Neural progenitor cell (in vitro differentiated cells): ENCODE results near the gene VAV1.

Source experiments
- CTCF ChIP-seq: fragments of 200-600 bp; sonication (generic); IDR thresholded peaks from 2 replicates; pipeline ENCODE4 v1.5.1; 2017; ENCODE audit warnings: antibody characterized with exemption, mild to moderate bottlenecking
- EZH2 ChIP-seq: fragments of 200-600 bp; sonication (generic); IDR thresholded peaks from 2 replicates; pipeline ENCODE4 v1.6.1; 2017; ENCODE audit warnings: antibody characterized with exemption, mild to moderate bottlenecking, moderate library complexity
- EZH2phosphoT487 ChIP-seq: fragments of 200-600 bp; sonication (generic); IDR thresholded peaks from 2 replicates; pipeline ENCODE4 v1.6.1; 2017; ENCODE audit warnings: antibody characterized with exemption

GRCh38 chr19:6730941-6731670 is 41.4 kb upstream of the VAV1 start:
- TF ChIP-seq CTCF (no peak), EZH2 (no peak), EZH2phosphoT487 (no peak)
